ENCODE results near the gene ARHGEF10L. TPM values are rescaled to one million over a fixed set of nuclear protein-coding genes. Genes with fewer than 3 reads are reported as not detected.

The ARHGEF10L gene
- polyA plus RNA-seq, 1 donor, result 29.4 TPM

GRCh38 chr1:17721444-17721843 is 181.9 kb downstream of the ARHGEF10L start:
- no peak for DNase-seq

GRCh38 chr1:17723684-17724083 is 184.2 kb downstream of the ARHGEF10L start:
- DNase-seq, result no peak

- no peak for DNase-seq
These were observed 184.7 kb downstream of the ARHGEF10L start for GRCh38 chr1:17724150-17724549.

- DNase-seq, result no peak
These were observed 185.7 kb downstream of the ARHGEF10L start for GRCh38 chr1:17725084-17725719.

- no peak for DNase-seq
These were observed 186.5 kb downstream of the ARHGEF10L start for GRCh38 chr1:17725811-17726582.

GRCh38 chr1:17728123-17728712 is 188.7 kb downstream of the ARHGEF10L start:
- no peak for DNase-seq

- DNase-seq, result no peak
These were observed 189.8 kb downstream of the ARHGEF10L start for GRCh38 chr1:17729248-17729647.

GRCh38 chr1:17729909-17730308 is 190.4 kb downstream of the ARHGEF10L start:
- DNase-seq, result no peak

GRCh38 chr1:17731460-17731859 is 192.0 kb downstream of the ARHGEF10L start:
- DNase-seq, result no peak

- DNase-seq, result no peak
These were observed 193.0 kb downstream of the ARHGEF10L start for GRCh38 chr1:17732475-17732874.

GRCh38 chr1:17733661-17734060 is 194.2 kb downstream of the ARHGEF10L start:
- no peak for DNase-seq

GRCh38 chr1:17734609-17735008 is 195.1 kb downstream of the ARHGEF10L start:
- no peak for DNase-seq

GRCh38 chr1:17735348-17735747 is 195.8 kb downstream of the ARHGEF10L start:
- no peak for DNase-seq

GRCh38 chr1:17735793-17736192 is 196.3 kb downstream of the ARHGEF10L start:
- DNase-seq, result no peak

GRCh38 chr1:17736625-17737024 is 197.1 kb downstream of the ARHGEF10L start:
- DNase-seq, result no peak

- DNase-seq, result no peak
These were observed 199.6 kb downstream of the ARHGEF10L start for GRCh38 chr1:17739050-17739449.

- no peak for DNase-seq
These were observed 201.6 kb downstream of the ARHGEF10L start for GRCh38 chr1:17741052-17741451.

- peak; percentile 29 for DNase-seq
These were observed 203.1 kb downstream of the ARHGEF10L start for GRCh38 chr1:17742583-17742982.

- DNase-seq, result no peak
These were observed 203.6 kb downstream of the ARHGEF10L start for GRCh38 chr1:17743008-17743647.

GRCh38 chr1:17743925-17744324 is 204.4 kb downstream of the ARHGEF10L start:
- DNase-seq, result no peak

- DNase-seq, result no peak
These were observed 205.4 kb downstream of the ARHGEF10L start for GRCh38 chr1:17744666-17745478.

- DNase-seq, result no peak
These were observed 206.0 kb downstream of the ARHGEF10L start for GRCh38 chr1:17745479-17745955.

Measured in hindlimb muscle (tissue), 1 donor.